GM19452 (cell line): ENCODE data around the gene SLC35A3.
A peak's percentile ranks its signal among the peaks of the same experiment; 100 is the strongest.
"Not testable (repeated sequence)": the region's sequence is repeated elsewhere in the genome, so short reads cannot be mapped to it uniquely, and the experiment has no call there.

Experiments
- ATAC-seq: cut with Tn5 transposase; IDR thresholded peaks from one replicate; pipeline ENCODE4 v1.9.1; 2021; ENCODE audit not compliant: unreplicated experiment

The SLC35A3 gene

GRCh38 chr1:99969729-99970621, at the start of gene SLC35A3:
Gene SLC35A3 (plus strand): TSS chr1:99969996. CDS start chr1:99993555, 23,559 bp downstream.
- peak; percentile 92 for ATAC-seq

- no peak for ATAC-seq
Measured at GRCh38 chr1:99934801-99935200, 35.0 kb upstream of the SLC35A3 start.

- no peak for ATAC-seq
Measured at GRCh38 chr1:99935534-99935933, 34.3 kb upstream of the SLC35A3 start.

GRCh38 chr1:99936071-99936470, 33.7 kb upstream of the SLC35A3 start:
- no peak for ATAC-seq

GRCh38 chr1:99942723-99943122, 27.1 kb upstream of the SLC35A3 start:
- no peak for ATAC-seq

GRCh38 chr1:99943223-99943794, 26.5 kb upstream of the SLC35A3 start:
- ATAC-seq, result no peak

- ATAC-seq, result no peak
Measured at GRCh38 chr1:99944192-99944591, 25.6 kb upstream of the SLC35A3 start.

- no peak for ATAC-seq
Measured at GRCh38 chr1:99945174-99945573, 24.6 kb upstream of the SLC35A3 start.

- no peak for ATAC-seq
Measured at GRCh38 chr1:99950486-99950885, 19.3 kb upstream of the SLC35A3 start.

GRCh38 chr1:99952522-99952921, 17.3 kb upstream of the SLC35A3 start:
- ATAC-seq, result no peak

GRCh38 chr1:99955375-99955774, 14.4 kb upstream of the SLC35A3 start:
- ATAC-seq, result no peak

GRCh38 chr1:99956755-99957154, 13.0 kb upstream of the SLC35A3 start:
- no peak for ATAC-seq

- ATAC-seq, result no peak
Measured at GRCh38 chr1:99957818-99958217, 12.0 kb upstream of the SLC35A3 start.

GRCh38 chr1:99959189-99959705, 10.5 kb upstream of the SLC35A3 start:
- not testable (repeated sequence) for ATAC-seq

- ATAC-seq, result not testable (repeated sequence)
Measured at GRCh38 chr1:99960260-99960659, 9.5 kb upstream of the SLC35A3 start.

GRCh38 chr1:99963041-99963795, 6.6 kb upstream of the SLC35A3 start:
- no peak for ATAC-seq

GRCh38 chr1:99964806-99965205, 5.0 kb upstream of the SLC35A3 start:
- no peak for ATAC-seq

GRCh38 chr1:99965646-99966375, 4.0 kb upstream of the SLC35A3 start:
- no peak for ATAC-seq

- ATAC-seq, result no peak
Measured at GRCh38 chr1:99968214-99968613, 1.6 kb upstream of the SLC35A3 start.

GRCh38 chr1:99969260-99969728, 502 bp upstream of the SLC35A3 start:
- peak; percentile 13 for ATAC-seq
